Amniotic epithelial cell (primary cell): ENCODE results near the gene GRAMD1B.
A peak's percentile ranks its signal among the peaks of the same experiment; 100 is the strongest.

Experiments used
- DNase-seq: peaks from one replicate; pipeline ENCODE4 v3.0.0-alpha.2; 2010; ENCODE audit warnings: low read depth

Gene GRAMD1B

DNA sequence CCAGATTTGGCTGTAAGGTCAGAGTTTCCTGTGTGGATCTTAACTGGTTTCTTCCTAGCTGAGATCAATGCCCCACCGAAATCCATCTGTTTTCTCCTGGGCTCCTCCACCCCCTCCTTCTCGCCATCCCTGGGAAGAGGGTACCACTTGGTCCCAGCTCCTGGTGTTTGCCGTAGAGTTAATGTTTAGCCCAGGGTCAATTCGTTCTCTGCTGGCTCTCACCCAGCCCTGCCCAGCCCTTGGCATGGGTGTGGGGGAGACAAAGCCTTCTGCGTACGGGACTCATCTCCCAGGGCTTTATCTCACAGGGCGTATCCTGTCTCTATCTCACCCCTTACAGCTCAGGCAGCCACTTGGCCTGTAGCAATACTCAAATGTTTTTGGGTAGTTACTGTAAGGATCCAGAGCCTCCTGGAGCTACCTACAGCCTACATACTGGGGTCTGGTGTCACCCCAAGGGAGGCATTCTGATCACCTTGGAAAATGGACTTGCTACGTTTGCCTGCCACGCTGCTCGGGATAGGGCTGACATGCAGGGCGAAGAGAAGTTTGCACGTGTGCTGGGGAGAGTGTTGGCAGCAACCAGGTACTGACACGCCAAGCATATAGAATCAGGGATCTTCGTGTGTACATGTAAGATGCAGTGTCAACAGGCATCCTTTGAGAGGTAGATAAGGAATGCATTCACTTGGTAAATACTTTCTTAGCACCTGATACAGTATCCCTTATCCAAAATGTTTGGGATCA is 158.2 kb downstream of the GRAMD1B start:
- DNase-seq: no peak

DNA sequence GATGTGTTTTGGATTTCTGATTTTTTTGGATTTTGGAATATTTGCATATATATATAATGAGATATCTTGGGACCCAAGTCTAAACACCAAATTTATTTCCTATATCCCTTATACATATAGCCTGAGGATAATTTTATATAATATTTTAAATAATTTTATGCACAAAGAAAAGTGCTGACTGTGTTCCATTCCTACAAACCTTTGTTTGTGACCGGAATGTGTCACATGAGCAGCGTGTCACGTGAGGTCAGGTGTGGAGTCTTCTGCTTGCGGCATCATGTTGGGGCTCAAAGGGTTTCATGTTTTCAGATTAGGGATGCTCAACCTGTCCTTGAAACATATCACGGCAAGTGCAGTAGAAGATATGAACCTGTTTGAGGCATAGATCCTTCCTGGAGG is 158.8 kb downstream of the GRAMD1B start:
- no peak for DNase-seq

DNA sequence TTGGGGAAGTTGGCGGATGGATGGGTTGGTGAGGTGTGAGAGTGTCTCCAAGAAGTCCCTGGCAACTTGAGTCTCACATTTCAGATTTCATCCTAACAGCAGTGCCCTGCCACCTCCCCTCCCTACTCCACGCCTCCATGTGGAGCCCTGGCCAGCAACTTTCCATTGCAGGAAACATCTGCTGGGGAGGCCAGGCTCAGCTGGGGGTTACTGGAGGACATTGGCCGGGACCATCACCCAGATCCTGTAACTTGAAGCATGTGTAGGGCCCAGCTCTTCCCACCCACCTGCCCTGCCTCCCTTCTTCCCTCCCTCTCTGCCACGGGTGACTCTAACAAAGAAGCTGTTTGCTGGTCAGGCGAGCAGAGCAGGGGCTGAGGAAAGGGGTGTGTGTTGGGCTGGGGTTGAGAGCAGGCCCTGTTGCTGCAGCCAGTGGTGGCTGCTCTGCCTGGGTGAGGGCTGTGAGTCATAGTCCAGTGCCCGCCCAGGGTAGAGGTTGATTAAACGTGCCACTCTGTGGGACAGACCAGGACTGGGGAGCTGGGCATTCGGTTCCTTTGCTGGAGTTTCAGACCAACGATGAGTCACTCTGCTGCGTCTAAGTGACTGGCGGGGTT is 160.3 kb downstream of the GRAMD1B start:
- DNase-seq: peak; percentile 16

DNA sequence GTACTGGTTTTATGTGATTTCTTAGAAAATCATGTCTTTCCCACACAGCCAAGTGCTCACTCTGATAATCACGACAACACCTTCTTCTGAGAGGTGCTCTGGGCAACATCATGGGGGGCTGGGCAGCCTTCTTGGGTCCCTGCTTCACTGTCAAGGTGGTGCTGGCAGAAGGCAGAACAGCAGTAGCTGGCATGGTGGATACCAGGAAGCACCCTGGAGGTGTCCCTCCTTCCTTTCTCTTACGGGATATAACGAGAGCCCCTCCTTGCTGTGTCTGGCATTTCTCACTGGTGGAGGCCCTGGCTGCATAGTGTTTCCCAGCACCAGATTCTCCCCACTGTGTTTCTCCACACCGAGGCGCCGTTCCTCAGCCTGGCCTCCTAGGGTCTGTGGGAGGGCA is 163.5 kb downstream of the GRAMD1B start:
- DNase-seq: no peak

DNA sequence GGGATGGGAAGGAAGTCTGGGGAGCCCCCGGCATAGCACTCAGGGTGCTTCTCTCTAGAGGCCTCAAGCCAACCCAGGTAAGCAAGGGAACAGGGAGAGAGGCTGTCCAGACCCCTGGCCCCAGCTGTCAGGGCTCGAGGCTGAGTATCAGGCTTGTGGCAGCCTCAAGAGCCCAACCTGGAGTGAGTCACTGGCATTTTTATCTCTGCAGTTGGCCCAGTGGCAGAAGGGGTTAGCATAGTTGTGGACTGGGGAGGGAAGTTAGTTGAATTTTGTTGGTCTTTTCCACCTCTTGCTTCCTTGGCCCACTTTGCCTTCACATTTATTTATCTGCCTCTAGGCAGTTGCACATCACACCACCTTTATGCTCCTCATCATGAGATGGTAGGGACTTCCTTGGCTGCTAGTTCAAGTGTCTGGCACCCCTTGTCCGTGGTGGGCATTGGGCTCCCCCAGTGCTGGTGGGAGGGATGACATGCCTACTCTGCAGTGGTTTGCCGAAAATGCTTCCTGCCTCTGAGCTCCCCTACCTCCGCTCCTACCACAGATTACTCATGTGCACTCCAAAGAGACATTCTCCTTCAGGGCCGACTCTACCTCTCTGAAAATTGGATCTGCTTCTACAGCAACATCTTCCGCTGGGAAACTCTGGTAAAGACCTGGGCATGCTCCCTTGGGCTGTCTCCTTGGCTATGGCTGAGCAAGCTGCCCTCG is 164.3 kb downstream of the GRAMD1B start:
- DNase-seq: peak; percentile 32

DNA sequence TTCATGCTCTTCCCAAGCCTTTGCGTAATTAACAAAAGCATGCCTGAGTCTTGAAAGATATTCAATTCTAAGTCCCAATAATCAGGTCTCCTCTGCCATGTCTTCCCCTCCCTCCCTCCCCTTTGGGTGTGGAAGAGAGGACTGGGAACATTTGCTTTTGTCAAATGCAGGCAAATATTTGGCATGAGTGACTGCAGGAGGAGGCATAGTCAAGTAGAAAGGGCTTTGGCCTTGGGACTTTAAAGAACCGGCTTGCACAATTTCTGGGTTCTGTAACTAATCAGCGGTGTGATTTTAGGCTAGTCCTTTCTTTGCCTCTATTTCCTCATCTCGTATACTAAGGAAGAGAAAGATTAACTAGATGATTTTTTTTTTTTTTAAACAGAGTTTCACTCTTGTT is 164.9 kb downstream of the GRAMD1B start:
- no peak for DNase-seq

DNA sequence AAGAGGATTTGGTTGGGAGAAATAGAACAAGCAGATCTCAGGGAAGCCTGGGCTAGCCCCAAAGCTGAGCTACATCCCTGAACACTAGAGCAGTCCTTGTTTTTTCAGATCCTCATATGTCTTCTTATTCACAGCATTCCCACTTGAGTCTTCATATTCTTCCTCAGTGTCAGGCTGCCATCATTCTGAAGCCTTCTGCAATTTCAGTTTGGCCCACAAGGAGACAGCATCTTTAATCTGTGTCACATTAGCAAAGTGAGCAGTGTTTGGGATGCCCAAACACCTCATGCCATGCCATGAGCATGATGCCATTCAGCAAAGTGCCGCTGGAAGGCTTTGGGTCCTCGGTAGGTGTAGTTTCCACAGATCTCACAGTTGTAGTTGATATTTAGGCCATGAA is 167.8 kb downstream of the GRAMD1B start:
- DNase-seq: no peak

DNA sequence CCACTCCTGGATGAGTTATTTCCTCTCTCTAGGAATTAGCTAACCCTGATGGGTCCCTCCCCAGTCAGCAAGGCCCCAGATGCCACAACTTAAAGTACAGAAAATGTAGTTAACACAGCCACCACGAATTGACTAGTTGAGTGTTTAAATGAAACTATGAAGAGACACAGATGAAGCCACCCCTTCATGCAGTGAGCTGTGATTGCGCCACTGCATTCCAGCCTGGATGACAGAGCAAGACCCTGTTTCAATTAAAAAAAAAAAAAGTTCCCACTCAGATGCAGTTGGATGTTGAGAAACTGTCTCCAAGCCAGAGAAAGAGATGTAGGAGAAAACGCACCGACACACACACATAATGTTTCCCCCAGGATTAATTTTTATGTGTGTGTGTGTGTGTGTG is 171.1 kb downstream of the GRAMD1B start:
- DNase-seq: peak; percentile 56

DNA sequence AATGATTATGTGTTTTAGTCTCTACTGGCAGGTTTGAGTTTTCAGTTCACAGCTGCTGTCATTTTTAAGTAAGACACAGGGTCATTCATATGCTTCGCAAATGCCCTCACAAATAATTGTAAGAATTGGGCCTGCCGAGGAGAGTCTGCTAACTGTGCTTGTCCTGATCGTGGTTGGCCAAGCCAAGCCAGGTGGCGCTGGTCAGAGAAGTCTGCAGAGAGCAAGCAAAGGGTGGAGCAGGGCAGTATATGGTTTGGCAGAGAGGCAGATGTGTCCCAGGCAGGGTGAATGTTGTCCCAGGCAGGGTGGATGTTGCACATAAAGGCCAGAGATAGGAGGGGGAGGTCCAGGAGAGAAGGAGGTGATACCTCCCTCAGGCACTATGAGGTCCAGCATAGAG is 171.7 kb downstream of the GRAMD1B start:
- no peak for DNase-seq

DNA sequence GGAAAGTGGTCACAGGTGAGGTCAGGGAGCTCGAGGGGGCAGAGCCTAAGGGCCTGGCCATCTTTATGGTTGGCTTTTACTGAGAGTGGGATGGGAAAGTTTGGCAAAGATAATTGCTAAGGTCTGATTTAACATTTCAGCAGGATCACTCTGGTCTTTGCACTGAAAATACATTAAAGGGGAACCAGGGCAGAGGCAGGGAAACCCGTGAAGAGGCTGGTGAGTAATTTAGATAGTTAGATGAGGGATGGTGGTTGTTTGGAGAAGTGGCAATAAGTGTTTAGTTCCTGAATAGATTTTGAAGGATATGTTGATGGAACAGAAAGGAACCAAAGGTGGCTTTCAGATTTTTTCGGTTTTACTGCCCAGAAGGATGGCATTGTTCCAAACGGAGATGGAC is 173.6 kb downstream of the GRAMD1B start:
- no peak for DNase-seq

DNA sequence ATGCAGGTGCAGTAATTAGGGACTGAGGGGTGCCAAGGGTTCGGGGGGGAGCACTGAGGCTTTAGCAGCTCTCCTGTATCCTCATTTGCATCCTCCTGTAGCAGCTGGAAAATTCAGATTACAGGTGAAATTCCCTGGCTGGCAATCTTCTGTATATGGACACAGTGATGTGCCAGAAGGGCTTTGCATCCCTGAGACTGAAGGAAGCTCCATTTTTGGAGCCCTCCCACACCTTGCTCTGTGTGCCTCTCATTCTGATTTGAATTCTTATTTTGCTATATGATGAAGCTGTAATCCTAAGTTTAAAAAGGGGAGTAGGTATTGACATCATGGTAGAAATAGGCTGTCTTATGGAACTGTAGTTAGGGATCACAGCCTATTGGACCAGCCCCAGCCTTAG is 177.7 kb downstream of the GRAMD1B start:
- DNase-seq: no peak

DNA sequence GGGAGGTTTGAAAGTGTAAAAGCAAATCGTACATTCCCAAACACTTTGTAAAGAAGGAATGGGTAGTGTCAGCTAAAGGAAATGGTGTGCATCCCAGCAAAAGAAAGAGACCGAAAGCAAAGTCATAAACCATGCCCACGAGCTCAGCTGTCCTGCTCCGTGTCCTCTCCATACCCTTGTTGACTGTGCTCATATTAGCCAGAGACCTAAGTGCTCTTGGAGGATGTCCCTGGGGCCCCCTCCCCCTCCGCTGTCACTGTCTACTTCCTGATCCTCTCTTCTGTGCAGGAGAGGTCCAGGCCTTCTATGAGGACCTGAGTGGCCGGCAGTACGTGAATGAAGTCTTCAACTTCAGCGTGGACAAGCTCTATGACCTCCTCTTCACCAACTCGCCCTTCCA is 178.3 kb downstream of the GRAMD1B start:
- DNase-seq: no peak

DNA sequence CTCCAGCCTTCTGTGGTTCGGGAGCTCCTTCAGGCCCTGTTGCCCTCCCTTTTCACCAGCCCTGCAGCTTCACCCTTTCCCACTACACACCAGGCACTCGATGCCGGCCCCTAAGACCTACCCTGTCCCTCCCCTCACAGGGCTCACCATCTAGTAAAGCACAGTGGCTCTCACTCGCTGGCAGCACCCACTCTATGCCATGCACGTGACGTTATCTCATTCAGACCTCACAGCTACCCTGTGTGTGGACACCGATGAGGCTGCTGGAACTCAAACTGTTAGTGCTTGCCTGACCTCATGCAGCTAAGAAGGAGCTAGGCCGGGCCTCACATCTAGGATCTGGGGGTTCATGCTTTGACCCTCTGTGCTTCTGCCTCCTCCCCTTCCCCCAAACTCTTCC is 178.9 kb downstream of the GRAMD1B start:
- DNase-seq: no peak

DNA sequence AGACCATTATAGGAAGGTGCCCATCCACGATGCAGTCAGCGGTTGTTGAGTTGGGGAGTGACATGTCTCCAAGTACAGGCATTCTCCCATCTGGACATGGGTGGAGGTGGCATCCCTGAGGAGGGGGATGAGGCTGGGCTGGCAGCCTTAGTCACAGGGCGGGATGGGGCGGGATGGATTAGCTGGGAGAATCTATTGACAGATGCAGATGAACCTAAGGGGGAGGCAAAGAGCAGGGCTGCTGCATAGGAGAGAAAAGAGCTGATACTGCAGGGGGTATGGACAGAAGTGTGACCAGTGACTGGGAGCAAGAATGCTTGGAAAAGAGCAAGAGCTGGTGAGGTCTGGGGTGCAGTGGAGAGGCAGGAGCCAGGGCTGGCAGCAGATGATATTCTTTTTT is 181.6 kb downstream of the GRAMD1B start:
- no peak for DNase-seq

DNA sequence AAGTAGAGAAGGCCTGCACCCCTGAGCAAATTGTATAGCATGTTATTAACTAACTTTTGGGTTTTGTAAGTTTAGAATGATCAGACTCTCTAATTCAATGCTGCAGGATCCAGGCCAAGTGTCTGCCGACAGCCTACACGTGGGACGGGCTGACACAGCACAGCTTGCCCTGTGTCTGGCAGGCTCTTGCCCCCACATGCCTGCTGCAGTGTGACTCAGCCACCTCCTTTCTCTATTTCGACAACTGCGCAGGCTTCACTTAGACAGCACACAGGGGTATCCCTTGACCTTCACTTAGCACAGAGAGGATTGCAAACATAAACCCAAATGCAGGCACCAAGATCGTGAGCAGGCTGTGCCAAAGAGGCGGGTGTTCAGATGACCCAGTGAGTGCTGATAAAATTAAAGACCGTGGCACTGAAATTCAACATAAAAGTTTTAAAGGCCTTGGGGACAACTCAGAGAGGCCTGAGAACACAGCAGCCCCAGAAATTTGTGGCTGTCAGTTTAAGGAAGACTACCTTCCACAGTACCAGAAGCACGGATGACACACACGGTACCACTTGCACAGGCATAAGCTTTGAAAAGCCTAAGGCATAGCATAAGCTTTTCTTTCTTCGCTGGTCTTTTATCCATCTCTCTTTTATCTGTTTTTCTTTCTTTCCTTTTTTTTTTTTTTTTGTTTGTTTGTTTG is 186.6 kb downstream of the GRAMD1B start:
- peak; percentile 84 for DNase-seq

DNA sequence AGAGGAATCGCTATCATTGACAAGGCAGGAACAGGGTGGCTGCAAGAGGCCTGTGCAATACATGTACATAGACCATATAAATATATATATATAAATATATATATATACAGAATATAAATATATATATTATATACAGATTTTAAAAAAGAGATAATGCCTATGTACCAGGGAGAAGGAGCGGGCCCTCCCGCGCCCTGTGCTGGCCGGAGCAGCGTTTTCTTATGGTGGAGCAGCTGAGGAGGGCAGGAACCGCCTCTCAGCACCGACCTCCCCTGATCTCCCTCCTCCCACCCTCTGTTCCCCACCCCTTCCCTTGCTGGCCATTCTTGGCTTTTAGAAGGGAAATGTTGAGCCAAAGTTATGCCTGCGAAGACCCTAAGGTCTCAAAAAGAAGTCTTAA is 192.5 kb downstream of the GRAMD1B start:
- no peak for DNase-seq

DNA sequence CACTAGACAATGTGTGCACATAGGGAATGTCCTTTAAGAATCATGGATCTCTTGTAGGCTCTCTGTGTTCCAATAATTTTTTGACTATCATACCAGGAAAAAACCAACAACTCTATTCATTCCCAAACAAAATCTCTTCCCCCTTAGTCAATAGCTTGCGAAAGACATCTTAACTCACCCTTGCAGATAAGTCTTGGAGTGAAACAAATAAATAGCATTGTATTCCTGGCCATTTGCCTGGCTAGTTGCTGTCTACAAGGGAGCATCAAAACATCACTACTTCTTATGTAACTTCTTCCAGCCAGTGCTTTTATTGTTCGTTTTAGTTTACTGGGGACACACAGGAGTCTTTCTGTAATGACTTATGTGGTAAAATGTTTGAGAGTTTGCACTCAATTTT is 194.9 kb downstream of the GRAMD1B start:
- peak; percentile 75 for DNase-seq

DNA sequence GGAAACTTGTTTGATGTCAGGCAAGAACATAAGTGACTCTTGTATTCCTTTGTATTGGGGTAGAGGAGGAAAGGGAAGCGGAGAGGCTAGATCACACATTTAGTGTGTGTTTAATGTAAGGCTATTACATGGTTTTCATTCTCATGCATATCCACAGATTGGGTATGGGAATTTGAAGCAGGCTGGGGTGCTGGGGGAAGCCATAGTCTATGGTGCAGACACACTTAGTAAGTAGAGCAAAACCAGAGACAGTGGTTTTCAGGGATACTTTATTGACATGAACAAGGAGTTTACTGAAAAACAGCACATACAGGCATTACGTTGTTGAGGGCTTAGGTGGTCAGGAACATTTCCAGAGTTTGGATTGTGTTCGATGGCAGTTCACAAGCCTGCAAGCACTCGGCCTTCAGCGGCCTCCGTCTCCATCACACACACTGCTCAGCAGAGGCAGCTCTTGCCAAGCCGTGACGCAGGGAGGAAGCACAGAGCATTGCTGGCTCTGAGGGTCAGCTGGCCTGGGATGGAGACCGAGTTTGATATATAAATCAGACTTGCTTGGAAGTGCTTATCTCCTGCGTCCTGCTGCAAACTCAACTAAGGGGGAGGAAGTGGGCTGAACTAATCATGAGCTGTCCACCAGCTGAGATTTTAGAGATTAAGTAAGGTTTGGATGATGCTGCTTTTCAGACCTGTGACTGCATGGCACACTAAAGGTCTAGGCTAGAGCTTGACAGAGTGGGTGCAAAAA is 199.0 kb downstream of the GRAMD1B start:
- peak; percentile 93 for DNase-seq

DNA sequence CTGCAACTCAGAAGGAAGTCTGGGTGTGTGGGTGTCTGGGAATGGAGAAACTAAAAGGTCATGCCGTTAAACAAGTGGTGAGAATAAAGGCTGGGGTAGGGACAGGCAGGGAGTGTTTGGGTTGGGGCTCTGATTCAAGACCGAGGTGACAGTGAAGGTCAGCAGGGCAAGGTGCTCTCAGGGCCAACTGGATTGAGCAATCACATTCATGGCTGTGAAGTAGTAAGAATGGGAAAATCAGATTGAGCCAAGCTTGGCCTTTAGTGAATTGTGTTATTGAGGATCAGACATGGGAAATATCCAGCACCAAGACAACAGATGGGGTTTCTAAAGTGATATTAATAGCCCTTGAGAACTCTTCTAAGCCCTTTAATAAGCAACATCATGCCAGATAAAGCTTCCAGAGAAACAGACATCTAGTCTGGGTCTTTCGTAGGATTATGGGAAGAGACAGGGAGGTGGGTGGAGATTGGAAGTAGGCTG is 200.1 kb downstream of the GRAMD1B start:
- peak; percentile 16 for DNase-seq

DNA sequence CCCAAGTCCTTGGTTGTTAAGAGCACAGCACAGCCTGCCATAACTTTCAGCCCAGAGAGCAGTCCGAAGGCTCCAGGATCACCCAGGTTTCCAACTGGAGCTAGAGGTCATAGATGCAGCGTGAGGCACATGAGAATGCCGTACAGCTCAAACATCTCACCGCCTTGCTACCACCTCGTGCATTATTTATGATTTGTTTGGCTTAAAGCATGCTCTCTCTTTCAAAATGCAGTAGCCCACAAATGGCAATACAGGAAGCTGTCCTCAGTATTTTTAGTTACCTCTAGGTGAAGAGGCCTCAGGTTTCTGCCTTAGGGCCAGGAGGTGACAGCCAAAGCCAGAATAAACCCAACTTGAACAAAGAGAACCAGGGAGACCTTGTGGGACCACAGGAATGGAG is 210.0 kb downstream of the GRAMD1B start:
- DNase-seq: no peak

DNA sequence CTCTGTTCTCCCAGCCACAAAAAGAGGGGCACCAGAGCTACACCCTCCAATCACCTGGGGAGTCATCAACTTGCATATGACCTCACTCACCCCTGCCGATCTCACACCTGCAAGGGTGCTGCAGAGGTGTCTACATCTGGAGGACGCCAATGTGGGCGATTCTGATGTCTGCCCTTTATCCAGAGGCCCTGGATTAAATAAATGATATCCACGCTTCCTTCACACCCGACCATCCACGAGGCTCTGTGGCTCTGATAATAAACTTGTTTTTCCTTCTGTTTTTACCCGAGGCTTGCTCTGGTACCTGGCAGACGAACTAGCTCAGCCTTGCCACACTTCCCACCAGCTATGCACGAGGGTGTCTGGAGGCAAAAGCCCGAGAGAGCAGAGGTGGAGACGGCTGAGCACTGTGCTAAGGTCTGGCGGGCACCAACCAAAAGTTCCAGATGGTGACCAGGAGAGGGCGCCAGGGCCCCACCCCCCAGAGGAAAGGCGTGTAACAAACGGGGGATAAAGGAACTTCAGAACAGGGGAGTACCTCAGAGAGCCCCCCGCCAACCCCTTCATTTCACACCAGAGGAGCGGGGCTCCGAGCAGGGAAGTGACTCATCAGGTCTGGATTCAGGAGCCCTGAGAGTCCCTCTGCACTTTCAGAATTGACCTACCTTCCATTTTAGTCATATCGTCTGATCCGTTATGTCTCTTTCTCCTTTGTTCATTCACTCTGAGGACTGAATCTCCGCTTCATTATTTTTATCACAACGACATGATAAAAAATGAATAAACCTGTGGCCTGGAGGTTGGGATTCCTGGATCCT is 210.8 kb downstream of the GRAMD1B start:
- DNase-seq: peak; percentile 13
